OCI-LY3 (cell line): ENCODE measurements around the gene DPP6.

Source experiments
- H2AFZ ChIP-seq: fragments of 200-600, 300-600 bp; shearing (Covaris generic); 2 replicates; pipeline ENCODE4 v1.6.0; 2014; ENCODE audit warnings: antibody characterized with exemption, low read depth, low read length
- H3K27ac ChIP-seq: fragments of 200-600, 300-600 bp; sonication (generic); 2 replicates; pipeline ENCODE4 v1.5.1; 2014; ENCODE audit warnings: mild to moderate bottlenecking, low read length, moderate library complexity, mixed read lengths
- H3K27me3 ChIP-seq: fragments of 200-600, 300-600 bp; sonication (generic); 2 replicates; pipeline ENCODE4 v1.6.1; 2014; ENCODE audit warnings: low read depth, low read length, mixed read lengths
- H3K36me3 ChIP-seq: fragments of 200-600, 300-600 bp; sonication (generic); replicated peaks from 2 replicates; pipeline ENCODE3; 2014; ENCODE audit warnings: low read depth, low read length, mixed read lengths
- H3K4me1 ChIP-seq: fragments of 300-600, 200-600 bp; sonication (generic); 2 replicates; pipeline ENCODE4 v1.6.1; 2014; ENCODE audit warnings: low read length, mixed read lengths
- H3K4me2 ChIP-seq: fragments of 200-600, 300-600 bp; sonication (generic); 2 replicates; pipeline ENCODE4 v1.6.1; 2014; ENCODE audit warnings: low read length, mixed read lengths
- H3K4me3 ChIP-seq: fragments of 300-600, 200-600 bp; sonication (generic); 2 replicates; pipeline ENCODE4 v1.5.1; 2014; ENCODE audit warnings: antibody characterized with exemption, mild to moderate bottlenecking, low read length, moderate library complexity
- H3K79me2 ChIP-seq: fragments of 300-600, 200-600 bp; shearing (Covaris generic); 2 replicates; pipeline ENCODE4 v1.6.1; 2014; ENCODE audit warnings: mild to moderate bottlenecking, low read length, mixed read lengths
- H3K9ac ChIP-seq: fragments of 300-600, 200-600 bp; shearing (Covaris generic); 2 replicates; pipeline ENCODE4 v1.6.0; 2014; ENCODE audit warnings: mild to moderate bottlenecking, low read length, moderate library complexity
- H3K9me3 ChIP-seq: fragments of 200-600, 300-600 bp; shearing (Covaris generic); 2 replicates; pipeline ENCODE4 v1.6.1; 2014; ENCODE audit warnings: low read length, mixed read lengths; ENCODE audit not compliant: insufficient read depth
- H4K20me1 ChIP-seq: fragments of 200-600, 300-600 bp; sonication (generic); 2 replicates; pipeline ENCODE4 v1.6.1; 2016; ENCODE audit warnings: low read length, mixed read lengths; ENCODE audit not compliant: insufficient read depth
- CTCF ChIP-seq: fragments of 200-600, 300-600 bp; sonication (generic); IDR thresholded peaks from 2 replicates; pipeline ENCODE4 v1.5.1; 2014; ENCODE audit warnings: antibody characterized with exemption, low read length, low read depth
- EZH2phosphoT487 ChIP-seq: fragments of 200-600 bp; shearing (Covaris generic); IDR thresholded peaks from 2 replicates; pipeline ENCODE4 v1.6.1; 2018; ENCODE audit warnings: antibody characterized with exemption, mixed run types, low read depth

The DPP6 gene

GRCh38 chr7:154686305-154686704, 634.1 kb downstream of the DPP6 start:
- H3K79me2 ChIP-seq = no peaks in the 10 kb centered on the region
- no peak overlapping the region for H3K9ac ChIP-seq
- TF ChIP-seq EZH2phosphoT487 = no peak
- TF ChIP-seq CTCF = no peak
- H3K9me3 ChIP-seq = no peaks in the 10 kb centered on the region
- H3K4me1 ChIP-seq = no peaks in the 10 kb centered on the region
- no peaks in the 10 kb centered on the region for H4K20me1 ChIP-seq
- no peaks in the 10 kb centered on the region for H3K36me3 ChIP-seq
- H3K4me2 ChIP-seq = no peak overlapping the region
- H3K4me3 ChIP-seq = no peak overlapping the region
- peaks cover 9% of the 10 kb centered on the region for H3K27me3 ChIP-seq
- no peak overlapping the region for H3K27ac ChIP-seq
- no peak overlapping the region for H2AFZ ChIP-seq

DNA sequence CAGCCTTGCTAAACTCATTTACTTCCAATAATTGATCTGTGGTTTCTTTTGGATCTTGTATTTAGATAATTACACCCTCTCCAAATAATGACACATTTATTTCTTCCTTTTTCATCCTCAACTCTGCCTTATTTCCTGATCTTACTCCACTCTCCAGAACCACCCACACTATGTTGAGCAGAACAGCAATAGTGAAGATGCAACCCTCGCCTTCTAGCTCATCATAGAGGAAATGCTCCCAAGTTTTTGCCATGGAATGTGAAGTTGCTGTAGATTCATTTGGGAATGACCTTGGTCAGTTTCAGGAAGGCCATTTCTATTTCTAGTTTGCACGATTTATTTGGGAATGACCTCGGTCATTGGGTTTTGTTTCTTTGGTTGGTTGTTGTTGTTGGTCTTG, 636.8 kb downstream of the DPP6 start:
- Histone ChIP-seq H2AFZ (no peak overlapping the region), H3K27ac (no peak overlapping the region), H3K36me3 (no peaks in the 10 kb centered on the region), H3K9me3 (no peaks in the 10 kb centered on the region), H4K20me1 (no peaks in the 10 kb centered on the region), H3K9ac (no peak overlapping the region), H3K4me2 (no peak overlapping the region), H3K79me2 (no peaks in the 10 kb centered on the region), H3K27me3 (peaks cover 9% of the 10 kb centered on the region), H3K4me3 (no peak overlapping the region), H3K4me1 (no peaks in the 10 kb centered on the region)
- TF ChIP-seq CTCF (no peak), EZH2phosphoT487 (no peak)

DNA sequence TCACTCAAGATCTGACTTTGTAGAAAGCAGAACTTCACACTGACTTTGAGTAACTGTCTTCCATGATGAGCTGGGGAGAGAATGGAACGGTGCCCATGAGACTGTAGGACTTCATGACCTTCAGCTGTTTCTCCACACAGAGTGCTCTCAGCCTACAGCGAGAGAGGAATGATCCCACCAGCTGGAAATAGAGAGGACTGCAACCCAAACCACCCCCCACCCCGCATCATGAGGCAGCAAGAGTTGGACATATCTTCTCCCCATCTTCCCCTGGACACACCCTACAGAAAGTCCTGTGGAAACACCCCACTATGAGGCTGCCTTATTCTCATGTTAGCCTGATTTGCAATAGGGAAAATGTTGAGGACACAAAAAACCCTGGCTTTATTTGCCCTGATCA, 638.2 kb downstream of the DPP6 start:
- Histone ChIP-seq H3K4me3 (no peak overlapping the region), H2AFZ (no peak overlapping the region), H3K79me2 (no peaks in the 10 kb centered on the region), H3K27ac (no peak overlapping the region), H3K9ac (no peak overlapping the region), H4K20me1 (no peaks in the 10 kb centered on the region), H3K4me1 (no peaks in the 10 kb centered on the region), H3K27me3 (peaks cover 9% of the 10 kb centered on the region), H3K4me2 (no peak overlapping the region), H3K9me3 (no peaks in the 10 kb centered on the region), H3K36me3 (no peaks in the 10 kb centered on the region)
- no peak for TF ChIP-seq CTCF
- TF ChIP-seq EZH2phosphoT487 = no peak

DNA sequence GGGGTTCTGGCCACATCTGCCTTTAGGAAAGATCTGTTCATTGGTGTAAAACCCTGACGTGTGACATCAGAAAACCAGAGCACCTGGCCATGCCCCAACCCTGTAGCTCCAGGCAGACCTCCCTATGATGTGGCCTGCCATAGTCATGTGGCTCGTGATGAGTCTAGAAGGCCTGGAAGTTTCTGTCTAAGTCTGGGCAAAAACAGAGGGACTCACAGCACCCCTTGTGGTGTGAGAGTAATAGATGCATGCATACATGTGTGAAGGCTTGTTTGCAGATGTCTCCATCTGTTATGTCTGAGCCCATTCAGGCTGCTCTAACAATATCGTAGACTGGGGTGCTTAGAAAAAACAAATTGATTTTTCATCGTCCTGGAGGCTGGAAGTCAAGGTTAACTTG, 641.5 kb downstream of the DPP6 start:
- Histone ChIP-seq H3K9ac (no peak overlapping the region), H4K20me1 (no peaks in the 10 kb centered on the region), H3K9me3 (no peaks in the 10 kb centered on the region), H2AFZ (no peak overlapping the region), H3K27me3 (peaks cover 6% of the 10 kb centered on the region; the same call in 1 of the 2 replicates), H3K27ac (no peak overlapping the region), H3K4me3 (no peak overlapping the region), H3K36me3 (no peaks in the 10 kb centered on the region), H3K4me1 (no peaks in the 10 kb centered on the region), H3K4me2 (no peak overlapping the region), H3K79me2 (no peaks in the 10 kb centered on the region)
- TF ChIP-seq CTCF (no peak), EZH2phosphoT487 (no peak)
